ENCODE measurements around the gene ADARB2. TPM values are rescaled to one million over a fixed set of nuclear protein-coding genes. Genes with fewer than 3 reads are reported as not detected.

ADARB2 gene
- total RNA-seq, 1 donor from 2014 or later, result not detected

GRCh38 chr10:1629326-1630198 lies 107.8 kb downstream of the ADARB2 start:
- Histone ChIP-seq H3K36me3 (no peaks in the 10 kb centered on the region), H3K4me3 (no peak overlapping the region), H3K4me1 (no peaks in the 10 kb centered on the region), H3K9me3 (no peaks in the 10 kb centered on the region), H3K27me3 (no peaks in the 10 kb centered on the region), H3K27ac (no peak overlapping the region)
- DNase-seq (ENCODE audit: low spot score in 2 of 2), result no peak
- TF ChIP-seq CTCF (IDR thresholded peaks at IDR 0.05), result no peak
- intact Hi-C loops (cut with DNase I), result no loop called here

GRCh38 chr10:1628757-1629156 lies 108.6 kb downstream of the ADARB2 start:
- Histone ChIP-seq H3K27me3 (no peaks in the 10 kb centered on the region), H3K27ac (no peak overlapping the region), H3K36me3 (no peaks in the 10 kb centered on the region), H3K4me1 (no peaks in the 10 kb centered on the region), H3K9me3 (no peaks in the 10 kb centered on the region), H3K4me3 (no peak overlapping the region)
- intact Hi-C loops (cut with DNase I), result no loop called here
- no peak for DNase-seq (ENCODE audit: low spot score in 2 of 2)
- no peak for TF ChIP-seq CTCF (IDR thresholded peaks at IDR 0.05)

- no peaks in the 10 kb centered on the region for H3K4me1 ChIP-seq
- intact Hi-C loops (cut with DNase I), result no loop called here
- no peak overlapping the region for H3K27ac ChIP-seq
- H3K36me3 ChIP-seq, result no peaks in the 10 kb centered on the region
- no peak for DNase-seq (ENCODE audit: low spot score in 2 of 2)
- TF ChIP-seq CTCF (IDR thresholded peaks at IDR 0.05), result no peak
- no peaks in the 10 kb centered on the region for H3K27me3 ChIP-seq
- H3K9me3 ChIP-seq, result no peaks in the 10 kb centered on the region
- no peak overlapping the region for H3K4me3 ChIP-seq
These were observed 109.4 kb downstream of the ADARB2 start for GRCh38 chr10:1627945-1628344.

DNA sequence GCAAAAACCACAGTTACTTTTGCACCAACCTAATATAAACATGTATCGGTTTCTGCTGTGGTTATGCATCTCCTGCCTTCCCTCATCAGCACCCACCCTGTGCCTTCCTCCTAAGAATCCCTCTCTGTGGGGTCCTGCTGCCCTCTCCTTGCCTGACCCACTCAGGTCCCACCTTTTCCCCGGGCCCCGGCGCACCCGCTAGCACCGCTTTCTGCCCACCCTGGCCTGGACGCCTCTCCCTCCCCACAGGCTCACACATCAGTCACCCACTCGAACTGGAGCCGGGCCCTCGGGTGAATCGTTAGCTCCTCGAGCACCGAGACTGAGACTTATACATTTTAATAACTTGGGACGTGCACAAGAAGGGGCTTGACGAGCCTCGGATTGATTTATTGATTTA lies 110.5 kb downstream of the ADARB2 start:
- TF ChIP-seq CTCF (IDR thresholded peaks at IDR 0.05), result no peak
- no peaks in the 10 kb centered on the region for H3K36me3 ChIP-seq
- DNase-seq (ENCODE audit: low spot score in 2 of 2), result no peak
- no peak overlapping the region for H3K4me3 ChIP-seq
- no peak overlapping the region for H3K27ac ChIP-seq
- intact Hi-C loops (cut with DNase I), result no loop called here
- H3K4me1 ChIP-seq, result no peaks in the 10 kb centered on the region
- no peaks in the 10 kb centered on the region for H3K9me3 ChIP-seq
- no peaks in the 10 kb centered on the region for H3K27me3 ChIP-seq

DNA sequence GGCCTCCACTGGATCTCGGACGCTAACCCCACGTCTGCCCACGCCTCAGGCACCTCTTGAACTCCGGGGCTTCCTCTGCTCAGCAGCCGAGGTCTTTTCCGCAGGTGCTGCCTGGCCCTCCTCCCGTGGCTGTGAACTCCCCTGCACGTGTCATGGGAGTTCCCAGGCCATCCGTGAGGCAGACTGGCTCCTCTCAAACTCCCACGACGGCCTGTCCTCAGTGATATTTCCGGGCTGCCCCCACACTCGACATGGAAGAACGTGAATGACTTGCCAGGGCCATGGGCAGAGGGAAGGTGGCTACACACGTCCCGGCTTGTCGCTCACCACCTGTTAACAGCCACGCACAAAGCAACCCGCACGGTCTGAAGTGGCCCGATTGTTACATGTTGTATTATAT lies 110.9 kb downstream of the ADARB2 start:
- intact Hi-C loops (cut with DNase I), result no loop called here
- Histone ChIP-seq H3K27me3 (no peaks in the 10 kb centered on the region), H3K4me1 (no peaks in the 10 kb centered on the region), H3K4me3 (no peak overlapping the region), H3K27ac (no peak overlapping the region), H3K36me3 (no peaks in the 10 kb centered on the region), H3K9me3 (no peaks in the 10 kb centered on the region)
- TF ChIP-seq CTCF (IDR thresholded peaks at IDR 0.05), result no peak
- no peak for DNase-seq (ENCODE audit: low spot score in 2 of 2)

Data from ascending aorta (tissue), 2 donors.